Occipital lobe (tissue), 3 donors: Measurements from ENCODE around the gene PHLPP1. TPM values are rescaled to one million over a fixed set of nuclear protein-coding genes. Genes with fewer than 3 reads are reported as not detected.

ENCODE experiments used
- DNase-seq: peaks from one replicate; lab custom pipeline; 2025; lab: John Stamatoyannopoulos, UW
- small RNA-seq: library from RNA; depleted of rRNA; stranded (forward); fragments of <200 nt; gene quantifications from one replicate; pipeline ENCODE3, GENCODE V24; 2014
- total RNA-seq: library from RNA; depleted of rRNA; stranded (reverse); fragments of >200 nt; gene quantifications from one replicate; pipeline ENCODE4 v1.2.3, GENCODE V29; 2014

The PHLPP1 gene
- total RNA-seq, 1 donor from 2014 or later: 22.6 TPM

DNA sequence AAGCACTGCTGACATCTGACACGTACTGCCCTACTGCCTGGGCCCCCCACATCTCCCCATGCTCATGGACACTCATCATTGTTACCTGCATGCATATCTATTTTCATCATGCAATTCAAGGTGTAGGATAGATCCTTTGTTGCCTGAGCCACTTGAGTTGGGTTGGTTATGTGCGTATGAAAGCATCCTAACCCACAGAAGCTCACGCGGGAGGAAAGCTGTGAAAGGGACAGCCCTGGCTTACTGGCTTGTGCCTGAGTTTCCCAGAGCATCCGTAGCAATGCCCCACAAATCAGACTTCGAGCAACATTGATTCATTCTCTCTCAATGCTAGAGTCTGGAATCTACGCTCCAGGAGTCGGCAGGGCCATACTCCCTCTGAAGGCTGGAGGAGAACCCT is 285.5 kb downstream of the PHLPP1 start:
- DNase-seq: no peak

DNA sequence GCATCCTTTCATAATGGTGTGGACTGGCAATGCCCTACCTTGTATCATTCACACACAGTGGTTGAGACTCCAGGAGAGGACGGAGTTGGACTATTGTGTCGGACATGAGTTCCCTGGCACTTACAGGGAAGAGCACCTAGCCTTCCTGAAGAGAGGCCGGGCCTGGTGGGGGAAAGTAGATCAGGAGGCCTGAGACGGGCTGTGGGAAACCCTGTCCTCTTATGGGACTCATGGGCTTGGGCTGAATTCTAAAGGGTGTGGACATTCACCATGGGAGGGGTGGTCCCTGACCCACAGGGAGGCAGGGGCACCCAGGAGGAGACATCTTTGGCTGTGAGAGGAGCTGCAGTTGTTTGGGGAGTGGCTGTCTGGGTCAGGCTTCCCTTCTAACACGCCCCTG is 286.5 kb downstream of the PHLPP1 start:
- no peak for DNase-seq

DNA sequence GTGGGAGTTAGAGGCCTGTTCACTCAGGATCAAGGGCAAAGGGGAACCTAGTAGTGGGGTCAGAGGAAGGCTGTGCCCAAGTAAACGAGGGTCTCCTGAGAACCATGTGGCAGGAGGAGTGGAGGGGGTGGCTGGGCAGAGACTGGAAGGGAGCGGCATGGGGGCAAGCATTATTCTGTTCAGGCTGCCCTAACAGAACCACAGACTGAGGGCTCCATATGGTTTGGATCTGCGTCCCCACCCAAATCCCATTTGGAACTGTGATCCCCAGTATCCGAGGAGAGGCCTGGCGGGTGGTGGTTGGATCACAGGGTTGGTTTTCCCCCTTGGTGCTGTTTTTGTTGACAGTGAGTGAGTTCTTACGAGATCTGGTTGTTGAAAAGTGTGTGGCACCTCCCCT is 287.0 kb downstream of the PHLPP1 start:
- DNase-seq: no peak

DNA sequence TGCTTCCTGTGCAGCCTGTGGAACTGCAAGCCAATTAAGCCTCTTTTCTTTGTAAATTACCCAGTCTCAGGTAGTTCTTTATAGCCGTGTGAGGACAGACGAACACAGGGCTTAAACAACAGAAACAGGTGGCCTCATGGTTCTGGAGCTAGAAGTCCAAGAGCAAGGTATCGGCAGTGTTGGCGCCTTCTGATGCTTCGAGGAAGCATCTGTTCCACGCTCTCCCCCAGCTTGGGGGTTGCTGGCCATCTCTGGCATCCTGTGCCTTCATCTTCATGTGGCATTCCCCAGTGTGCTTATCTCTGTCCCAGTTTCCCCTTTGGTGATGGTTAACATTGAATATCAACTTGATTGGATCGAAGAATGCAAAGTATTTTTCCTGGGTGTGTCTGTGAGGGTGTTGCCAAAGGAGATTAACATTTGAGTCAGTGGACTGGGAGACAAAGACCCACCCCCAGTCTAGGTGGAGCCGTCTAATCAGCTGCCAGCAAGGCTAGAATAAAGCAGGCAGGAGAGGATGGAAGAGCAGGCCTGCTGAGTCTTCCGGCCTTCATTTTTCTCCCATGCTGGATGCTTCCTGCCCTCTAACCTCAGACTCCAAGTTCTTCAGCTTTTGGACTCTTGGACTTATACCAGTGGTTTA is 287.6 kb downstream of the PHLPP1 start:
- DNase-seq: no peak

DNA sequence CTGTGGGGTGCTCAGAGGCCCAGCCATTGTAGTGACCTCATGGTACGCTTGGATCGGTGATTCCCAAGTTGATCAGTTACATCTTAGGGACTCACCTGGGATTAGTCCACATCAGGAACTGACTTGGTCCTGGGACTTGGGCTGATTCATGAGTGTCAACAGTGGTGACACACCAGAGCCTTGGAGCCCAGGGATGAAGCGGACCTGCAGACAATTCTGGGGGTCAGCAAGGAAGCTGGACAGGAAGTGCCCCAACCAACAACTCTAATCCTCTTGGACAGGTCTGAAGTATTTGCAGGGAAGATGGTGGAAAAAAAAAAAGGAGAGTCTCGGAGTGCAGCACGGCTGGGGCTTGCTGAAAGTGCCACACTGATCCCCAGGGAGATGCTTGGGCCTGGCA is 288.6 kb downstream of the PHLPP1 start:
- DNase-seq: no peak

DNA sequence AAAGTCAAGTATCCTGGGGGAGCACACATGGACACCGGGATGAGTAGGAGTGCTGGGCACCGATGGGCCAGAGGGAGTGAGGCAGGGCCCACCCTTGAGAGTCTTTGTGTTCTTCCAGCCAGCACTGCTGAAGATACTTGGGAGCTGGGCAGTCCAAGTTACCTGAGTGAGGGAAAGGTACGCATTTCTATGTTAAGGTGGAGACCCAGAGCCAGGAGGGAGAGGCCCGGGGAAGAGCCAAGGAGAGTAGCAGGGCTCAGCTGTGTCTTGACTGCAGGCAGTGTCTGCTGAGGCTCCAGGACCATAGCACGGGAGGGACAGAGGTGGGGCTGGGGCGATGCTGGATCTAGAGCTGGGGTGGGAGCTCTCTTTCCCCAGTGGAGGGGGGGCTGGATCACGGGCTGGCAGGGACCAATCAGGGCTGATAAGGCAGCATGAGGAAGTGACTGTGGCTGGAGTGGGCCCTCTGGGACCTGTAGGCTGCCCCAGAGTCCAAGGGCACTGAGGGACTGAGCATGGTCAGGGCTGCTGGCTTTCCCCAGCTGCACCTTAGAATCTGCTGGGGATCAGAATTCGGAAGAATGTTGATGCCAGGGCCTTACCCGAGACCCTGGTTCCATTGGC is 289.2 kb downstream of the PHLPP1 start:
- no peak for DNase-seq

DNA sequence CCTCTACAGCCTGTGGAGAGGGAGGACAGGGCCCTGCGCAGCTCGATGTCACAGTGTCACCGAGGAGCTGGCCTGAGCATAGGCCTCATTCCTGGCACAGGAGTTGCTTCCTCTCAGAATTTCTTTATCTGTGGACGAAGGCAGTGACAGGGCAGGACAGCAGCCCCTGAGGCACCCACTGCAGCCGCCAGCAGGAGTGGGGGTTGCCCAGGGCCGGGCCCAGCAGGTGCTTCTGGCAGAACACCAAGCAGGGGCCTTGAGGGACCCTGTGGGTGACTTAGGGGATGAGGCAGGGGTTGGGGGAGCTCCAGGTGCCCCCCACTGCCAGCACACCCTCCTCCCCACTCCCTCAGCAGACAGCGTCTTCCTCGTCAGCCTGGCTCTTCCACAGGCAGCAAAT is 290.0 kb downstream of the PHLPP1 start:
- DNase-seq: no peak

DNA sequence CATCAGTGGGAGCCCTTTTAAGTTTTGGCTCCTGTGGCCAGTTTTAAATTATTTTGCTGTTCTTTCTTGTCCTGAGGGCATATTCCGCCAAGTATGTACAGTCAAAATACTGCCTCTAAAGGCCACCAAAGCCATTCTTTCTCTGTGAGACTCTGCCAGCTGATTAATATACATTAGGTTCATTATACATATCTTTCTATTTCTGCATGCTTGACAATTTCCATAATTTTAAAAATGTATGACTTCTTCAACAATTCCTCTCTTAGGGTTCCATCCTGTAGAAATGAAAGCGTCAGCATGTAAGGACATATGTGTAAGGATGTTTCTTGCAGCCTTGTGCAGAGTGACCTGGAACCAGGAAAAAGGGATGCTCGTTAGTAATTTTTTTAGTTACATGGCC is 291.9 kb downstream of the PHLPP1 start:
- no peak for DNase-seq

DNA sequence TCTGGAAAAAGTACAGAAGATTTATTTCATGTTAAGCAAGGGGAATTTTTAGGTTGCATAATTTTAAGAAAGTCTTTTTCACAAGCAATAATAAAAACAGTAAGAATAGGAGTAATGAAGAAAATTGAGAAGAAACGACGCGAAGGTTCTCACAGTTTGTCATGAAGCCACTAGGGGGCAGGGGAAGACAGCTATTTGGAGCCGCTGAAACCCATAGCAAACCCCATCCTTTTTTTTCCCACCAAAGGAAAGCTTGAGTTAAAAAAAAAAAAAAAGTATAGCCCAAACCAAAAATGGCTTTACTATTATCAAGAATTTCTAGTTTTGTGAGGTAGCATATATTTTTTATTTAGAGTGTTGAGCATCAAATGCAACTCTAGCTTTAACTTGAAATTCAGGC is 300.9 kb downstream of the PHLPP1 start:
- DNase-seq: no peak

DNA sequence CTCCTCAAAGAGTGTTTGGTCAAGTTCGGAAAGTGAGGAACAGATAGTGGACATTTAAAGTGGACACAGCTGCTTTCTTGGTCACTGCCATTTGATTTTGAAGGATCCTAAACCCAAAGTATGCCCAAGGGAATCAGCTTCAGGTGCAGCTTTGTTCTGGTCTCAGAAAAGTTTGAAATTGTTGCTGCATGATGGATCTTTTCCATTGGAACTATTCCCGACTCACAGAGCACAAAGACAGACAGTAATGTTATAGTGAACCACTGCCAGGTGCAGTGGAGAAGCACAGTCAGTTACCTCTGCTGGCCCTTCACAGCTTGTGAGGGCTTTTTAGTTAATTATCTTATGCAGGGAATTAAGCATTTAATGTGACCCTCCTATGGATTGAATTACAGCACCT is 301.7 kb downstream of the PHLPP1 start:
- no peak for DNase-seq

DNA sequence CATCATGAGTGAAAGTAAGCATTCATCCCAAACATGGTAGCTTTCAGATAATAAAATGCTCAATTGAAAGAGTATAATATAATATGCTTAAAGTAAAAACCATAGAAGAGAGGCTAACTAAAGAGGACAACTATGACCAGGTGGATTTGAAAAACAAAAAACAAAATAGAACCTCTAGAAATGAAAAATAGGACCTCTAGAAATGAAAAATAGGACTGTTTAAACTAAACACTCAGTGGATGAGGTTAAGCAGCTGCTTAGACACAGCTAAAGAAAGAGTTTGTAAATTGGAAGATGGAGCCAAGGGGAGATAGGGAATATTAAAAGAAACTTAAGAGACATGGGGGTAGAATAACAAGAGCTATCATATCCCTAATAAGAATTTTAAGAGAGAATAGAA is 302.6 kb downstream of the PHLPP1 start:
- no peak for DNase-seq

DNA sequence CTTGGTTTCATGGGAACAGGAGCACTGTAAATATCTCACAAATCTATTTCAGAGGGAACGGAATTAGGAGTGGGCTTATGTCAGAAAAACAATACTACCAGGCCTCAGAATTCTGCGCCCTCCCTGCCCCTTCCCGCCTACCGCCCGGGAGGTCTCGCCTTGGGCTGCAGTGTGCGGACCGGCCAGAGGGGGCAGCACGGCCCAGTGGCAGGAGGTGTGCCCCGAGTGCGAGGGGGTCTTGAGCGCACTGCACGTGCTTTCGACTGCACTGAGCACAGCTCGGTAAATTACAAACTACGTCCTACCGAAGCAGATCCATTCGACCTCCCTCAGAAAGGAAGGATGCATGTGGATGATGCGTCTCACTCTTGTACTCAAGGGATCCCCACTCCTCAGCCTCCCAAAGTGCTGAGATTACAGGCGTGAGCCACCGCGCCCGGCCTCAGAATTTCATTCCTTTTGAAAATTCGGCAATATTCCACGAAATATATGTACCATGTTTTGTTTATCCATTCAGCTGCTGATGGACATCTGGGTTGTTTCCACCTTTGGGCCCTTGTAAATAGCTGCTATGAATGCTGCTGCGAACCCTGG is 307.2 kb downstream of the PHLPP1 start:
- no peak for DNase-seq

DNA sequence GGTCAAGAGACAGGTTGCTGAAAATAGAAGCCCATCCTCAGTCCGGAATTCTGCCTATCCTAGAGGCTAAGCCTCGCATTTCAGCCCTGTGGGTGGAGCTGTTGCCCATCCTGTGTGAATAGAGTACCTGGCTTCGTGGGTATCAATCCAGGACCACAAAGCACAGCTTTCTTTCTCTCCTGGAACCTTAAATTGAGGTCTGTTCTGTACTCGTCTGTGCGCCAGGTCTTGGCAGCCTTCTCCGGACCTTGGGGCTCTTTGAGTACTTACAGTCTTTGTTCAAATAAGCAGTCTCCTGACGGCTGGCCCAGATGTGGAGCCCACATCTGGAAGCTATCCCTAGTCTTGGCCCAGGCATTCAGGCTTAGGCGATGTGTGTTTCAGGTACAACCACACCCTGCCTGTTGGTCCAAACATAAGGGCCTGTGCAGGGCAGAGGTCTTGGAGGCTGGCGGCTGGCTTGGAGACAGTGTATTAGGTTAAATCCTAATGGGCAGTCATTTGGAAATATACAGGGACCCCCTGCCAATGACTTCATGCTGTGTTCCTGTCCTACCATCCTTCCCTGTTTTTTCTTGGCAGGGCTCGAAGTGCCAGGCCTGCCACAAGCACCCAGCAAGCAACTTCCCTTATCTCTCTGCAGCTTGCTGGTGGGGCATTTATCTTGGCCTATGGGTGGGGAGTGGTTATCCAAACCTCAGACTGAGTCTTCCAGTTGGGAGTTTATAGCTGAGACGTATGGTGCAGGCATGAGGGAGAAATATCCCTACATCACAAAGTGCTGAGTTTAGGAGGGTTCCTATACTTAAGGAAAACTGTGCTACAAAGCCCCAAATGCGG is 310.1 kb downstream of the PHLPP1 start:
- DNase-seq: no peak

DNA sequence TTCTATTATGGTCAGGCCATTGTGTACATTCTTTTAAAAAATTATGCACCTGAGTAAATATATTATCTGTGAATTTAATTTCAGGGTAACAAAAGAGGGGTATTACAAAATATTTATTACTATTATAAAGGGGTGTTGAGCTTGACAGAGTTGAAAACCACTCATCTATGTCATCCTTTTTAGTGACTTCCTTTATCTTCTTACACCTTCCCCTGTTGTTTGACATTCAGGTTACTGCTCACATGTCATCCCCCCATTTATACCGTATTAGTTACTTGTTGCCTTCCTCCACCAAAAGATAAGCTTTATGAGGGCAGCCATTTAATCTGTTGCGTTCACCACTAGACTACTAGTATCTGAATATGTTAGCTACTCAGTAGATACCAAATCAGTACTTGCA is 313.0 kb downstream of the PHLPP1 start:
- DNase-seq: no peak

Small RNA genes within 50 kb of the gene (small RNA-seq; reads per million reads assigned to genes)
- gene RNU6-142P: not detected

Other genes starting within 250 kb of the PHLPP1 start
- gene ZCCHC2, start 192.5 kb upstream of the PHLPP1 start, total RNA-seq: 13.1 TPM